NOMO-1 treated with DMSO at 0.1 percent for 48 hours (cell line): ENCODE results near the gene PRKG2.
"Not testable (repeated sequence)": the region's sequence is repeated elsewhere in the genome, so short reads cannot be mapped to it uniquely, and the experiment has no call there.

Experiments
- DNase-seq: peaks from one replicate; lab custom pipeline; 2025; ENCODE audit not compliant: unreplicated experiment; lab: John Stamatoyannopoulos, UW

PRKG2 gene

DNA sequence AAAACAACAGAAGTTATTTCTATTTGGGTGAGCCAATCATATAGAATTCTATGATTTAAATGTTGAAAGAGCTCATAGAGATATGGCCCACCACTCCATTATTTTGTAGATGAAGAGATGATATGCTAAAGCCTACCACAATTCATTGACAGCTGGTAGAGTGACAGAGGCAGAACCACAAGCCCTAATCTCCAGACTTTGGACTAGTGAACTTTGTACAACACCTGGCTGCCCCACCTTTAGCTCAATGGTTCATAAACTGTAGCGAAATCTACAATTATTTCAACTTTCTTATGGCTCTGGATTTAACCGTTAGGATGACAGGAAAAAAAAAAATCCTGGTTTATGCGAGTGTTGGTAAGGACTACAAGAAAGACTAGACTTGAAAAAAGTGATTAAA lies 50.9 kb downstream of the PRKG2 start:
- DNase-seq, result no peak

GRCh38 chr4:81162752-81163458 lies 52.1 kb downstream of the PRKG2 start:
- DNase-seq, result no peak

- DNase-seq, result not testable (repeated sequence)
Observed at GRCh38 chr4:81153714-81154323, 61.2 kb downstream of the PRKG2 start.

GRCh38 chr4:81152839-81153713 lies 61.9 kb downstream of the PRKG2 start:
- DNase-seq, result no peak

- no peak for DNase-seq
Observed at GRCh38 chr4:81149976-81150375, 65.0 kb downstream of the PRKG2 start.

- DNase-seq, result no peak
Observed at GRCh38 chr4:81148576-81148975, 66.4 kb downstream of the PRKG2 start.

- no peak for DNase-seq
Observed at GRCh38 chr4:81146466-81146865, 68.6 kb downstream of the PRKG2 start.

GRCh38 chr4:81143183-81143582 lies 71.8 kb downstream of the PRKG2 start:
- DNase-seq, result no peak

DNA sequence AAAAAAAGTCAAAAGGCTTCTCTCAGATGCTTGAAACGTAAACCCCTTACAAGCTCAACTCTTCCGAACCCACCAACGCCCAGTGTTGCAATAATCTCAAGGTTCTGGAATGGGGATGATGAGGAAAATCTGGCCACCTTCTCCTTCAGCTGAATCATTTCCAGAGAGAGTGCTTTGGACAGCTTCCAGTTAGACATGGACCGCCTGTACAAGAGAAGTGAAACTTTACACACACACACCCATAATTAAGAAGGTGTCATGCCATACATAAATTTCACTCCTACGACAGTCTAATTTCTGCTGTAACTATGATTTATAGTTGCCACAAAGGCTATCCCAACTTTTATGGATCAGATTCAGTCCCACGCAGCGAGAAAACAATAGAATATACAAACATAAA lies 72.3 kb downstream of the PRKG2 start:
- DNase-seq, result peak; percentile 82

DNA sequence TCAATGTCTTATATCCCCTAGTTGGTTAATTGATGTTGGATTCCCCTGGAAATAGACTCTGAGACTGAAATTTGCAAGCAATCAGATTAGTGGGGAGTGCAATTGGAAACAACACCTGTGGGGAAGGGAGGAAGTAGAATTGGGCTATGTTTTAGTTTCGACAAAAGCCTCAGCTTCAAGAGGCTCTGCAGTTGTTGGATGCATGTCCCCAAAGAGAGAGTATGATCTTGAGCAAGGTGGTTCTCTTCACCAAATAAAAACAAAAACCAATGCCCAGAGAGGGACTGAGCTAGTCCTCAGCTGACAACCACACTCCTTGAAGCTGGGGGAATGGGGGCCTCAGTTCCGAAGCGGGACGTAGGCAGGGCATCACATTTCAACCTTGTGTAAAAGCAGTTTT lies 77.1 kb downstream of the PRKG2 start:
- no peak for DNase-seq

DNA sequence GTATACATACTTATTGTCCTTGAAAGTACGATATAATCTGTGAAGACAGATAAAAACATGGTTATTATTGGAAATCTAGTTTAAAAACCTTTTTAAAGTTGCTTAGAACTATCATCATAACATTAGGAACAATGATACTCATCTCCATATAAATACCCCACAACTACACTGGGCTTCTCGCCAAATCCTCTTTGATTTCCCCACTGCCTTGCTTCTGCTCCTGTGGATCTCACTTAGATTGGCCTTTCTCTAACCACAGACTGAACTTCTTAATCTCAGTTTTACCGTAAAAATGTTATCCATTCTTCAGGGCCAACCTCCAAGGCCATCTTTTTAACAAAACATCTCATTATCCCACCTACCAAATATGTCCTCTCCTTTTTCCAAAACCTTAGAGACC lies 77.6 kb downstream of the PRKG2 start:
- no peak for DNase-seq

- no peak for DNase-seq
Observed at GRCh38 chr4:81136161-81136905, 78.7 kb downstream of the PRKG2 start.

GRCh38 chr4:81135501-81135900 lies 79.5 kb downstream of the PRKG2 start:
- DNase-seq, result peak; percentile 49

DNA sequence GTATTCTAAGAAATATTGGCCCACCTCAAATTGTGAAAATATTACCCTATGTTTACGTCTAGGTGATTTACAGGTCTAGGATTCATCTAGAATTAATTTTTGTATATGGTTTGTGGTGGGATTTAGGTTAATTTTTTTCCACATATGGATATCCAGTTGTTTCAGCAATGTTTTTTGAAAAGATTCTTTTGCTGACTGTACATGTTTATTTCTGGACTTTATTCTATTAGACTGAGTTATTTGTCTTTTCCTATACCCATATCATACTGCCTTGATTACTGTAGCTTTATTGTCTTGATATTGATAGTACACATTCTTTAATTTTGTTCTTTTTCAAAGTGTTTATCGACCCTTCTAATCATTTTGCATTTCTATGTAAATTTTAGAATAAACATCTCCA lies 83.5 kb downstream of the PRKG2 start:
- DNase-seq, result no peak

- no peak for DNase-seq
Observed at GRCh38 chr4:81131066-81131465, 84.0 kb downstream of the PRKG2 start.

DNA sequence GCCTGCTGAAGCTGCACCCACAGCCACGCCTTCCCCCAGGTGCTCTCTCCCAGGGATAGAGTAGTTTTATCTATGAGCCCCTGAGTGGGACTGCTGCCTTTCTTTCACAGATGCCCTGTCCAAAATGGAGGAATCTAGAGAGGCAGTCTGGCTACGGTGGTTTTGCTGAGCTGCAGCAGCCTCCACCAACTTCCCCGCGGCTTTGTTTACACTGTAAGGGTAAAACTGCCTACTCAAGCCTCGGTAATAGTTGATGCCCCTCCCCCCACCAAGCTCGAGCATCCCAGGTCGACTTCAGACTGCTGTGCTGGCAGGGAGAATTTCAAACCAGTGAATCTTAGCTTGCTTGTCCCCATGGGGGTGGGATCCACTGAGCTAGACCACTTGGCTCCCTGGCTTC lies 84.5 kb downstream of the PRKG2 start:
- no peak for DNase-seq

- peak; percentile 18 for DNase-seq
Observed at GRCh38 chr4:81120055-81120454, 95.0 kb downstream of the PRKG2 start.

DNA sequence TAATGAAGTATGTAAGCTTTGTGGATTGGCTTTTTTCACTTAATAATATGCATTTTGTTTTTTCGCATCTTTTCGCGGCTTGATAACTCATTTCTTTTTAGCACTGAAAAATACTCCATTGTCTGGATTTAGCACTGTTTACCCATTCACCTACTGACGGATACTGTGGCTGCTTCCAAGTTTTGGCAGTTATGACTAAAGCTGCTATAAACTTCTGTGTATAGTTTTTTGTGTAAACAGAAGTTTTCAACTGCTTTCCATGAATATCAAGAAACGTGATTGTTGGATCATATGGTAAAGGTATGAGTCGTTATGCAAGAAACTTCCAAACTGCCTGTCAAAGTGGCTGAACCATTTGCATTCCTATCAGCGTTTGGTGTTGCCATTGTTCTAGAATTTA lies 96.9 kb downstream of the PRKG2 start:
- no peak for DNase-seq

DNA sequence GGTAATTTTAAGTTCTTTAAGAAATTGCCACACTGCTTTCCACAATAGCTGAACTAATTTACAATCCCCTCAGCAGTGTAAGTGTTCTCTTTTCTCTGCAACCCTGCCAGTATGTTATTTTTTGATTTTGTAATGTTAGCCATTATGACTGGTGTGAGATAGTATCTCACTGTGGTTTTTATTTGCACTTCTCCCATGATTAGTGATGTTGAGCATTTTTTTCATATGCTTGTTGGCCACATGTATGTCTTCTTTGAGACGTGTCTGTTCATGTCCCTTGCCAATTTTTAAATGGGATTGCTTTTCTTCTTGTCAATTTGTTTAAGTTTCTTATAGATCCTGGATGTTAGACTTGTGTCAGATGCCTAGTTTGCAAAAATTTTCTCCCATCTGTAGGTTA lies 98.5 kb downstream of the PRKG2 start:
- DNase-seq, result no peak

GRCh38 chr4:81113024-81113423 lies 102.0 kb downstream of the PRKG2 start:
- no peak for DNase-seq

DNA sequence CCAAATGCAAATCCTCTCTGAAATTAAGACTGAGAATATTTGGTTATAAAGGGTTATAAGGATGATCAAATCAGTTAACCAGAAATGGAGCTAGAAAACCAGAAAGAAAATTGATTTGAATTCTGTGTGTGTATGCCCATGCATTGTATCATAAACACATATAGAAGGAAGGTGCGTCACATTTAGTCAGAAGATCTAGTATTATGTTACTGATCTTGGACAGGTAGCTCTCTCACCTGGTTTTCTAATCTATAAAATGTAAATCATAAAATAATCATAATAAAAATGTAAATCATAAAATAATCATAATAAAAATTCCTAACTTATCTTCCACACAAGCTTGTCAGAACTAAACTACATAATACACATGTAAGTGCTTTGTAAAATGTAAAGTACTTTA lies 105.7 kb downstream of the PRKG2 start:
- DNase-seq, result no peak
